Tibial nerve (tissue), 4 donors: ENCODE results near the gene APC2. TPM values are rescaled to one million over a fixed set of nuclear protein-coding genes. Genes with fewer than 3 reads are reported as not detected.

Experiments
- DNase-seq, 2 donors: peaks; one replicate each; pipeline ENCODE4 v3.0.0-alpha.2; 2019; ENCODE audit warnings: low spot score in 2 of 2
- H3K27ac ChIP-seq, 4 donors: fragments of 200-600 bp; sonication (generic) in 3 of 4; one replicate each; pipeline ENCODE4 v1.5.1; 2017 to 2019; ENCODE audit warnings: mild to moderate bottlenecking in 1 of 4
- H3K27me3 ChIP-seq, 2 donors: fragments of 200-600 bp; sonication (generic) in 1 of 2; one replicate each; pipeline versions ENCODE4 v1.5.1 to v1.6.0; 2017 to 2019
- H3K36me3 ChIP-seq, 3 donors: fragments of 200-600 bp; sonication (generic); one replicate each; pipeline ENCODE4 v1.5.1; 2018 to 2019
- H3K4me1 ChIP-seq, 4 donors: fragments of 200-600 bp; sonication (generic) in 3 of 4; one replicate each; pipeline ENCODE4 v1.5.1; 2017 to 2019
- H3K4me3 ChIP-seq, 4 donors: fragments of 200-600 bp; sonication (generic) in 3 of 4; one replicate each; pipeline ENCODE4 v1.5.1; 2017 to 2019; ENCODE audit warnings: mild to moderate bottlenecking in 1 of 4, moderate library complexity in 1 of 4
- H3K9me3 ChIP-seq, 4 donors: fragments of 200-600 bp; sonication (generic) in 3 of 4; one replicate each; pipeline ENCODE4 v1.5.1; 2017 to 2019
- EP300 ChIP-seq, 2 donors: sonication (generic); formaldehyde crosslinking; IDR thresholded peaks; one replicate each; pipeline ENCODE4 v1.6.1; 2017; ENCODE audit warnings: antibody characterized with exemption in 2 of 2, mild to moderate bottlenecking in 1 of 2
- POLR2A ChIP-seq, 2 donors: fragments of 450-650 bp; IDR thresholded peaks; one replicate each; pipeline ENCODE4 v1.6.1; 2017; ENCODE audit warnings: antibody characterized with exemption in 2 of 2, mild to moderate bottlenecking in 2 of 2, moderate library complexity in 2 of 2
- WGBS, 2 donors: methylation state at CpG; one replicate each; pipeline ENCODE4 v1.1.5; 2018; 5-methylcytosine and 5-hydroxymethylcytosine counted together
- total RNA-seq, 4 donors: library from RNA; depleted of rRNA; stranded (reverse); fragments of >200 nt; gene quantifications; one replicate each; pipeline ENCODE4 v1.1.0, GENCODE V29; 2016
- TF ChIP-seq, protein P1 (sequence below), 5 experiments: fragments of 200-600 bp in 3 of 5; fragments of 450-650 bp in 2 of 5; sonication (generic) in 3 of 5; IDR thresholded peaks; one replicate each; pipeline ENCODE4 v1.5.1; 2016 to 2019; ENCODE audit warnings: antibody characterized with exemption in 5 of 5, mild to moderate bottlenecking in 3 of 5, moderate library complexity in 2 of 5

Gene APC2
- total RNA-seq, 4 donors from 2014 or later, result 1.7 to 10.2 (median 4.2) TPM

DNA sequence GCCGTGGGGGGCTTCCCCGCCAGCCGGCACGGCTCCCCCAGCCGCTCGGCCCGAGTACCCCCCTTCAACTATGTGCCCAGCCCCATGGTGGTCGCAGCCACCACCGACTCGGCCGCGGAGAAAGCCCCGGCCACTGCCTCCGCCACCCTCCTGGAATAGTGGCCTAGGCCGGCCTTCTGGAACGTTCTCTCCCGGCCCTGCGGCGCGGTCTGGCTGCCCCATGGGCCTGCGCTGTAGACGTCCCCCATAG is 20.1 kb downstream of the APC2 start:
- DNase-seq, result no peak
- Histone ChIP-seq H3K36me3 (peaks cover 0 to 28% (median 0%) of the 10 kb centered on the region in 3 donors), H3K27ac (peak overlapping the region in 1 of 4 donors; percentile 43), H3K27me3 (peaks cover 2 to 80% of the 10 kb centered on the region in 2 donors), H3K4me1 (peaks cover 0 to 94% (median 54%) of the 10 kb centered on the region in 4 donors), H3K4me3 (peak overlapping the region in 2 of 4 donors; percentile 43 to 50), H3K9me3 (no peaks in the 10 kb centered on the region)
- WGBS, 2 donors, result 60% methylated on average over 1 of the region's 22 CpGs; no CpG with 5 or more reads in 1 of the 2 donors
- TF ChIP-seq, protein P1, sequence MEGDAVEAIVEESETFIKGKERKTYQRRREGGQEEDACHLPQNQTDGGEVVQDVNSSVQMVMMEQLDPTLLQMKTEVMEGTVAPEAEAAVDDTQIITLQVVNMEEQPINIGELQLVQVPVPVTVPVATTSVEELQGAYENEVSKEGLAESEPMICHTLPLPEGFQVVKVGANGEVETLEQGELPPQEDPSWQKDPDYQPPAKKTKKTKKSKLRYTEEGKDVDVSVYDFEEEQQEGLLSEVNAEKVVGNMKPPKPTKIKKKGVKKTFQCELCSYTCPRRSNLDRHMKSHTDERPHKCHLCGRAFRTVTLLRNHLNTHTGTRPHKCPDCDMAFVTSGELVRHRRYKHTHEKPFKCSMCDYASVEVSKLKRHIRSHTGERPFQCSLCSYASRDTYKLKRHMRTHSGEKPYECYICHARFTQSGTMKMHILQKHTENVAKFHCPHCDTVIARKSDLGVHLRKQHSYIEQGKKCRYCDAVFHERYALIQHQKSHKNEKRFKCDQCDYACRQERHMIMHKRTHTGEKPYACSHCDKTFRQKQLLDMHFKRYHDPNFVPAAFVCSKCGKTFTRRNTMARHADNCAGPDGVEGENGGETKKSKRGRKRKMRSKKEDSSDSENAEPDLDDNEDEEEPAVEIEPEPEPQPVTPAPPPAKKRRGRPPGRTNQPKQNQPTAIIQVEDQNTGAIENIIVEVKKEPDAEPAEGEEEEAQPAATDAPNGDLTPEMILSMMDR (IDR thresholded peaks at IDR 0.05), result no peak
- TF ChIP-seq EP300 (IDR thresholded peaks at IDR 0.05) (no peak), POLR2A (IDR thresholded peaks at IDR 0.05) (no peak)

DNA sequence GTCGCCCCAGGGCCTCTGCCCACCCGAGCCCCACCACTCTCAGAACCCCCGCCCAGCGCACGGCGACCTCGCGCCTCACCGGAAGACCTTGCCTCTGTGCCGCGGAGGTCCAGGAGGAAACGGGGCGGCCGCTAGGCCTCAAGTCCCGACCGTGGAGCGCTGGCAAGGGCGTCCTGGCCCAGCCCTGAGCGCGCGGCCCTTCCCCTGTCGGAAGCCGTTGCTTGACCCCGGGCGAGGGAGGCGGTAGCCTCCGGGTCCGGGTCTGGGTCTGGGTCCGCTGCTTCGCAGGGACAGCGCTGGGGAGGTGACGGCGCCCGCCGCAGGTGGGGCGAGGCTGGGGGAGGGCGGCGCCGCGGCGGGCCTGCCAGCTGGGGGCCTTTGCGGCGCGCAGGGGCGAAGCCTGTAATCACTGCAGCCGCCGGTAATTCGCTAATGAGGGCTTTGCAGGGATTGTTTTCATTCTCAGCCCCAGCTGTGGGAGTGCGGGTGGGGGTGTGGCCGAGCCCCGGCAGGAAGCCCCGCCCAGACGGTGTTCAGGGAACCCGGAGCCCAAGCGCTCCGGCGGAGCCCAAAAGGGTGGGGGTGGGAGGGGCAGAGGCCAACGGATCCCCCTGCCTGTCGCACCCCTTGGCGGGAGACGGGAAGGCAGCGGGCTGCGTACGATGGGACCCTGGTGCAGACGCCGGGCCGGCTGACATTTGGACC is 20.5 kb downstream of the APC2 start:
- Histone ChIP-seq H3K4me1 (peaks cover 0 to 95% (median 55%) of the 10 kb centered on the region in 4 donors), H3K27ac (peak overlapping the region in 1 of 4 donors; percentile 43), H3K9me3 (no peaks in the 10 kb centered on the region), H3K4me3 (peak overlapping the region; percentile 8 to 50 (median 26)), H3K36me3 (peaks cover 0 to 28% (median 0%) of the 10 kb centered on the region in 3 donors), H3K27me3 (peaks cover 2 to 79% of the 10 kb centered on the region in 2 donors)
- no peak for DNase-seq
- TF ChIP-seq, protein P1 (IDR thresholded peaks at IDR 0.05), result no peak
- TF ChIP-seq EP300 (IDR thresholded peaks at IDR 0.05), result no peak
- no peak for TF ChIP-seq POLR2A (IDR thresholded peaks at IDR 0.05)
- 3 to 6% methylated on average over 18 to 43 of the region's 67 CpGs for WGBS, 2 donors

DNA sequence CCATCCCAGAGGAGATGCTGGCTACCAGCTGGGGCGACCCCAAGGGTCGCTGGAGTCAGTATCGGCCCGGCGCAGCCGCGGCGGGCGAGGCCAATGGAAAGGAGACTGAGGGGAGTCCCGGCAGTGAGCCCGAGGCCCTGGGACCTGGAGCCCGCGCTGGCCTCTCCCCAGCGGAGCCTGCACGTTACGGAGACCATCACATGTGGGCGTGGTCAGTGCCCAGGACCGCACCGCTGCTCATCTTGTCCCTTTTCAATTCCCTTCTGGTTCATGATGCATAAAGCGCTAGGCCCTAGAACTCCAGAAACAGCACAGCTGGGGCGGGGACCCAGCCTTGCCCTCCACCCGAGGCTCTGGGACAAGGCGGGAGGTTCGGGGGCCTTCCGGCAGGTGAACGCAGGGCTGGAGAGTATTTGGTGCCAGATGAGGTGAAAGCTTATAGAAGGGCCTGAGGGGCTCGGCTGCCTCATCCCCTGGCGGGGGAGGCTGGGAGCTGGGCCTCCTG is 21.1 kb downstream of the APC2 start:
- TF ChIP-seq, protein P1 (IDR thresholded peaks at IDR 0.05), result no peak
- TF ChIP-seq POLR2A (IDR thresholded peaks at IDR 0.05) (no peak), EP300 (IDR thresholded peaks at IDR 0.05) (no peak)
- H3K4me3 ChIP-seq, result peak overlapping the region; percentile 8 to 50 (median 26)
- H3K36me3 ChIP-seq, result peaks cover 0 to 28% (median 3%) of the 10 kb centered on the region in 3 donors
- DNase-seq, result no peak
- H3K4me1 ChIP-seq, result peaks cover 0 to 91% (median 54%) of the 10 kb centered on the region in 4 donors
- H3K27me3 ChIP-seq, result peaks cover 2 to 74% of the 10 kb centered on the region in 2 donors
- H3K27ac ChIP-seq, result no peak overlapping the region
- 34 to 37% methylated on average over 16 to 18 of the region's 28 CpGs for WGBS, 2 donors
- no peaks in the 10 kb centered on the region for H3K9me3 ChIP-seq

DNA sequence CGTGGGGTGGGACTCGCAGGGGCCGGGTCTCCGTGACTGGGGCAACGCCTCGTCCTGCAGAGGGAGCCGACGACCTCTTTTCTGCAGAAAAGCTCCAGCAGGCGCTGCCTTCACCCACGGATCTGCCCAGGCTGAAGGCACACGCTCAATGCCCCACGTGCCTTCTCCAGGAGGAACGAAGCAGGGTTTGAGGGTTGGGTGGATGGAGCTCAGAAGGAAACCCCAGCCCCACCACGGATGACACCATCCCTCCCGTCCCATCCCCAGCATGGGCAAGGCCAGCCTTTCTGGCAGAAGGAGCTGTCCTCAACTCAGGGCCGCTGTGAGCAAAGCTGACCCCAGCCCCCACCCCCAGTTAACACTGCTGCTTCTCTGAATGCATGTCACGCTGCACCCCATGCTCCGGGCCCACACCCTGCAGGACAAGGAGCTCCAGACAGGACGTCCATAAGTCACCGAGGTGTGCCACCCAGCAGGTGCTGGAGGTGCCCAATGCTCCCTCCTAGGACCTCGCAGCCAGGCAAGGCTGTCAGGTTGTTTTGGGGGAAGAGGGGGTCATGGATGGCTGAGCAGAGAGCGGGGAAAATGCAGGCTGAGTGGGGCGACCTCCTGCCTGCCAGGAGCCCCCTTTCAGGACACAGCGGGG is 21.7 kb downstream of the APC2 start:
- Histone ChIP-seq H3K36me3 (peaks cover 0 to 28% (median 3%) of the 10 kb centered on the region in 3 donors), H3K4me1 (peaks cover 0 to 91% (median 52%) of the 10 kb centered on the region in 4 donors), H3K4me3 (no peak overlapping the region), H3K27ac (no peak overlapping the region), H3K9me3 (no peaks in the 10 kb centered on the region), H3K27me3 (peaks cover 2 to 68% of the 10 kb centered on the region in 2 donors)
- DNase-seq, result no peak
- WGBS, 2 donors, result 35 to 37% methylated on average over 21 to 22 of the region's 24 CpGs
- TF ChIP-seq, protein P1 (IDR thresholded peaks at IDR 0.05), result no peak
- TF ChIP-seq EP300 (IDR thresholded peaks at IDR 0.05) (no peak), POLR2A (IDR thresholded peaks at IDR 0.05) (no peak)
